NCI-H446 (cell line): ENCODE data around the gene MYF6.

ENCODE experiments used
- DNase-seq, 2 experiments: peaks; one replicate each; lab custom pipeline; 2025; lab: John Stamatoyannopoulos, UW

MYF6 gene

DNA sequence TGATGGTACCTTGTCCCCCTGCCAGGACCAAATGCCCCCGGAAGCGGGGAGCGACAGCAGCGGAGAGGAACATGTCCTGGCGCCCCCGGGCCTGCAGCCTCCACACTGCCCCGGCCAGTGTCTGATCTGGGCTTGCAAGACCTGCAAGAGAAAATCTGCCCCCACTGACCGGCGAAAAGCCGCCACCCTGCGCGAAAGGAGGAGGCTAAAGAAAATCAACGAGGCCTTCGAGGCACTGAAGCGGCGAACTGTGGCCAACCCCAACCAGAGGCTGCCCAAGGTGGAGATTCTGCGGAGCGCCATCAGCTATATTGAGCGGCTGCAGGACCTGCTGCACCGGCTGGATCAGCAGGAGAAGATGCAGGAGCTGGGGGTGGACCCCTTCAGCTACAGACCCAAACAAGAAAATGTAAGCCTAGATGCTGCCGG, 410 bp downstream of the MYF6 start:
- DNase-seq = no peak

DNA sequence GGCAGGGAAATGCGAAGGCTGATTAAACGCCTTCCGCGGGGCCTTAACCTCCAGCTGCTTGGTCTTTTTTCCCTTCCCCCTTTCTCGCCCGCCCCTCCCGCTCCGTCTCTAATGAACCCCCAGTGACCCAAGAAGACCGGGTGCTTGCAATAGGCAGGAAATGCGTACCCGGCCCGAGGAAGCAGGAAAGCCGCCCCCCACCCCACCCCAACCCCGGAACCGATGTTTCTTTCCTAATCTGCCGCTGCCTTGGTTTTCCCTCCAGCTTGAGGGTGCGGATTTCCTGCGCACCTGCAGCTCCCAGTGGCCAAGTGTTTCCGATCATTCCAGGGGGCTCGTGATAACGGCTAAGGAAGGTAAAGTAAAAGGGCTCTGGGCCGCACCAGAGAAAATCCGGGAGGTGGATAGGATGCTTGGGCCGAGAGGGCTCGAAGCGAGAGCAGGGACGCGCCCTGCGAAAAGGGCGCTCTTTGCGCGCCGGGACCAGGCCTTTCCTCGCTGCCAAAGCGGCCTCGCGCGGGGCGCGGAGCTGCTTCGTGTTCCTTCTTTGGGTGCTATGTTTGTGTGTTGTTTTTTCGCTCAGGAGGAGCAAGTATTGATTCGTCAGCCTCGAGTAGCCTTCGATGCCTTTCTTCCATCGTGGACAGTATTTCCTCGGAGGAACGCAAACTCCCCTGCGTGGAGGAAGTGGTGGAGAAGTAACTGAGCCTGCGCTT, 983 bp downstream of the MYF6 start:
- no peak for DNase-seq

DNA sequence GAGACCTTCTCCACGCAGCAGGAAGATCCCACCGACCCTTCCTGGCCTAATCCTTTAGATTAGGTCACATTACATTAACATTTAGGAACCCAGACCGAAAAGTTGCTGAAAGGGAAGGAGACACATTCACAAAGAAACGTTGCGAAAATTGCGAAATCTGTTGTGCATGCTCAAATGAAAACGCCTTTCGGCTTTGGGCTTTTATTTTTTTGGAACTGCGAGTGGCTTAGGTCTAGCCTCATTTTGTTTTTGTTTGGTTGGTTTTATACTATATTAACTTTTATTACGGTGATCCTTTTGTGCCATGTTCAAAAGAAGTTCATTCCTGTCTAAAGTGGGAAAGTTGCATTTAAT, 1.5 kb downstream of the MYF6 start:
- DNase-seq = no peak

- peak in 1 of 2 experiments; percentile 6 for DNase-seq
Observed at GRCh38 chr12:80709811-80710726, 2.6 kb downstream of the MYF6 start.

DNA sequence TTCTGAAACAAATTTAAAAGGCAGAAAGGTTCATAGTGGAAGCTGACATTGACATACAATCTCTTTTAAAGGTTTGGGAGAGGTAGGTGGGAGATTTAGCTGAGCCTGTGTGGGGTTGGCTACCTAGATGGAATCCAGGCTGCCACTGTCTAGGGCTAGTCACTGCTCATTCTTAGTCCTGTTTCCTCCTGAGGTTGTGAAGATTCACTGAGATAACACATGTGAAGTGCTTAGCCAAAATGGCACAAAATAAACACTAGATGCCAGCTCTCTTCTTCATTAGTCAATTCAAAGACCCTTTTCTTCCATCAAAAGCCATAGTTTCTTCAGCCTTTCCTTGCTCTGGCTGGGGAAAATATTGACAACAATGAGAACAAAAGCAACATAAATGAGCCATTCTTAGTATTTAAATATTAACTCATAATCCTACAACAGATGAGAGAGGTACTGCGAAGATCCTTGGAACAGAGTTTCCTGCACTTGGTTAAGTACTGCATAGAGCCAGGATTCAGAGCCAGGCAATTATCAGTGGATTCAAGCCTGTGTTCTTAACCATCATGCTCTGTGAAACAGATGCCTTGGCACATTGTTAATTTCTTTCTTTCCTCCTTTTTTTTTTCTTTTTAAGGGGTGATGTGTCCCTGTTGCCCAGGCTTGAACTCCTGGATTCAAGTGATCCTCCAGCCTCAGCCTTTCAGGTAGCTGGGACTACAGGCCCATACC, 3.5 kb downstream of the MYF6 start:
- peak in 1 of 2 experiments; percentile 14 for DNase-seq

DNA sequence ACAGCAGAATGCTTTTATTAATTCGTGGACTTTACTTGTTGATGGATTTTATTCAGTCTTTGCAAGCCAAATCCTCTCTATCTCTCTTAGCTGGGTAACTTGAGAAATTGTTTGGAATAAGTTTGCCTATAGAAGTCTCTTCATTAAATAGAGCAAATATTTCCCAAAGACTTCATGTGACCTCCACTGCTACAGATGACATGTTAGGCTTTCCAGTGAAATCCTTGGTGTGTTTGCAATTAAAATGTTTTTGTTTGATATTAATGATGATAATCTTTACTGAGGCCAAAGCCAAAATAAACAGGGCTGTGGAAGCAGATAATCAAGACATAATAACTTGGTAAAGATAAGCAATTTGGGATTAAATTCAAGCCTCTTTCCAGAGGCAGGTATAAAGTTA, 4.4 kb downstream of the MYF6 start:
- DNase-seq = no peak

DNA sequence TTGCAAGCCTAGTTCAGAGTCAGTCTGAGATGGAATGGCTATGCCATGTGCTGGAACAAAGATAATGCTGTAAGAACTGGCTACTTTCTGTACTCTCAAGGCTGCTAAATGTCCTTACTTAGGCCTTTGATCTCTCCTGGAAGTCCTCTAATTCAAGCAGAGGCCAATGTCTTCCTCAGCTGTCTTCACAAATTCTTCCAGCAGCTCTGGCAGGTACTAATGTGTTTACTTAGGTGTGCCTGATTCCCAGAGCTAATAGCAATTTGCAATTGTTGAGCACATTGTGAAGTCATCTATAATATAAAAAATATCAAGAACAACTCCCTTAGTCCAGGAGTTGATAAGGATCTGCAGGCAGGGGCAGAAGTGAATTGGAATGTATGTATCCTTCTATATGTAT, 5.4 kb downstream of the MYF6 start:
- no peak for DNase-seq

GRCh38 chr12:80713419-80713818, 6.0 kb downstream of the MYF6 start:
- no peak for DNase-seq

GRCh38 chr12:80714055-80714454, 6.6 kb downstream of the MYF6 start:
- DNase-seq = no peak

GRCh38 chr12:80714846-80715245, 7.4 kb downstream of the MYF6 start:
- DNase-seq = no peak

GRCh38 chr12:80715713-80716249, 8.3 kb downstream of the MYF6 start:
- no peak for DNase-seq

DNA sequence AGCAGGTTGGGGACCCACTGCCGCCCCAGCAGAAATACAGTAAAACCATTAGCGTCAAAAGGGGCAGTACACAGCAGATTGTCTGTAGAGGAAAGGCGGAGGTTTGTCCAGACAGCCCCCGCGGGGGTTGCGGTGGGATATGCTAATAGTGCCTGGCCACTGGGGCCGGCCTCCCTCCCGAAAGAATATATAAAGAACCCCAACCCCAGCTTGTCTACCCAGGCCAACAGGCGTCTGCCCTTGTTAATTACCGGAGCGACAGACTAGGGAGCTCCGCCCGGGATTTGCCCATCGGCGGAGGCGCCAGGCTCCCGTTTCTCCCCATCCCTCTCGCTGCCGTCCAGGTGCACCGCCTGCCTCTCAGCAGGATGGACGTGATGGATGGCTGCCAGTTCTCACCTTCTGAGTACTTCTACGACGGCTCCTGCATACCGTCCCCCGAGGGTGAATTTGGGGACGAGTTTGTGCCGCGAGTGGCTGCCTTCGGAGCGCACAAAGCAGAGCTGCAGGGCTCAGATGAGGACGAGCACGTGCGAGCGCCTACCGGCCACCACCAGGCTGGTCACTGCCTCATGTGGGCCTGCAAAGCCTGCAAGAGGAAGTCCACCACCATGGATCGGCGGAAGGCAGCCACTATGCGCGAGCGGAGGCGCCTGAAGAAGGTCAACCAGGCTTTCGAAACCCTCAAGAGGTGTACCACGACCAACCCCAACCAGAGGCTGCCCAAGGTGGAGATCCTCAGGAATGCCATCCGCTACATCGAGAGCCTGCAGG, 9.4 kb downstream of the MYF6 start, which contains the start of gene MYF5:
TSS of gene MYF5 (plus strand) at position 217 of the 774 bp plus-strand sequence. CDS start at position 369, 152 bp downstream.
- no peak for DNase-seq

GRCh38 chr12:80717856-80718255, 10.4 kb downstream of the MYF6 start:
- DNase-seq = no peak

DNA sequence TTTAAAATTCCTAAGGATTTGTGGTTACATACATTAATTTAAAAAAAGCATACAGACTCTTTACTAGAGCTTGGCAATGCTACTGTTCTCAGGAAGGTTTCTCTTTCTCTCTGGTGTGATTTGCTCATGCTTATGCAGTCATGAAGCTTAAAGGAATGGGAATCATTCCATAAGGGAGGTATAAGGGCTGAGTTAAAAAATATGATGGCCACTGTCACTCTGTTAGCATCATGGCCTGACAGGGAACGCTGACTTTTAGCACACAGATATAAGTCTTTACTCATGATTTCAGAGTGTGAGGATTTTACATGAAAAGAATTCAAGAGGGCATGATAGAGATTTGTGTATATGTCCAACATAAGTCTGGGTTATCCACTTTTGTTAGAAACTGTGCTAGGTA, 13.1 kb downstream of the MYF6 start:
- no peak for DNase-seq

DNA sequence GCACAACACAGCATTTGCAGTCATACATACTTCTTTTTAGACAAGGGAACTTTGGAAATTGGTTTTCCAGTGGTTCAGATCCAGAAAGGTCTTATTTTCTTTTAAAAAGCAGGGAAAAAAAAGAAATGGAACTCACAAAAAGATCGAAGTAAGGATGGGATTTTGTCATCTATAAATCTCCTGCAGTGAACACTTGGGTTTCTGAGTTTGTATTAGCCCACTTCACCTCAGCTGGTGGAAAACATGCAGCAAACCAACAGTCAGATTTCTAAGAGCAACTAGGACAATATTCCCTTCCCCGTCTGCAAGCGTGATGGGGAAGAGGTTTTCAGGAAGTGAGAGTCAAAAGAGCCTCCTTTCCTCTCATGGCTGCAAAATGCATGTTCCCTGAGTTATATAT, 13.9 kb downstream of the MYF6 start:
- DNase-seq = no peak

- peak in 1 of 2 experiments; percentile 35 for DNase-seq
Observed at GRCh38 chr12:80745851-80746505, 38.5 kb downstream of the MYF6 start.

DNA sequence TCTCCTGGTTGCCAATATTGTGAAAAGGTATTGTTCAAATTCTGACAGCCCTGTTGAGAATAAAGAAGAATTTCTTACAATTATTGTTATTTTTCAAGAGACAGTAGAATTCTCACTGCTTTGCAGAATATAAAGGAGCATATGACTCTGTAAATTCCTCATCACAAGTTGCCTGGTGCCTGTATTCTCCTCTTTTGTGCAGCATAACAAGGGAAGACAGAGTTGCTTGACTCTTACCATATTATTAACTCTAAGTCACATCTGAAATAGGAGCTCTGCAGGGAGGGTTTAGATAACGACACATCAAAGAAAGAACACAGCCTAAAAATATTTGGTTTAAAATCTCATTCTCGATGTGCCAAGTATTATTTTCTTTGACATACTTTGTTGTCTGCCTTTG, 40.4 kb downstream of the MYF6 start:
- DNase-seq = no peak

DNA sequence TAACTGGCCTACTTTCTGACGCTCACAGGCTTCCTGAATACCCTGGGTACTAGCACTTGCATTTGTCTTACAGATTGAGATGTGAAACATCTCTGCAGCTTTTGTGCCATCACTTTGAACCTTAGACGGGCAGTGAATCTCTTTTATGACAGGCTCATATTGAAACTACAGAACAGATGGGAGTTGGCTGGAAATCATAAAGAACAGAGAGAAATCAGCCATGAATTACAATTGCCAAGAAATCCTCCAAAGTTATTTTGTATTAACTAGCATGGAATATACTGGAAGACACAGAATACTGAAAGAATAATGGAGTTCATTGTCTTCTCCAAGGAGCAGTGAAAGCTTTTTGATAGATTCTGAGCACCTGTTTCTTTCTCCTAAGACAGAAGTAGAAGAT, 42.0 kb downstream of the MYF6 start:
- no peak for DNase-seq

DNA sequence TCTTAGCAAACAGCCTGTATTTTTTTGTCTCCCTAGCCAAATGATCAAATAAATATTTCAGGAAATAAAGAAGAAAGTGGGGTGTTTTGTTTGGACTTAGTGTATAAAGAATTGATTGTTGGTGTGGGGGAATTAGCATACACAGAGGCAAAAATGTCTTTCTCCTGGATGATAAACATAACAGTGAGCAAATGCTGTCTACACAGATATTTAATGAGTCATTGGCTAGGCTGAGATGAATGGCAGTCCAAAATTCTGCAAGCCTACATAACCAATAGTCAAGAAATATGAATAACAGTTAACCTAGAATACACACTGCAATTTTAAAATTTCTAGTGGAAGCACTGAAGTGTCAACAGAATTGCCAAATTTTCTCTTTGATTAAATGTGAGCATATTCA, 45.0 kb downstream of the MYF6 start:
- no peak for DNase-seq

- DNase-seq = no peak
Observed at GRCh38 chr12:80754274-80754673, 46.8 kb downstream of the MYF6 start.

- DNase-seq = no peak
Observed at GRCh38 chr12:80756875-80757274, 49.4 kb downstream of the MYF6 start.
